ENCODE measurements around the gene DUSP10. TPM values are rescaled to one million over a fixed set of nuclear protein-coding genes. Genes with fewer than 3 reads are reported as not detected.

The DUSP10 gene
- total RNA-seq, 2 donors from 2014 or later, result 5.8 to 13.6 TPM

DNA sequence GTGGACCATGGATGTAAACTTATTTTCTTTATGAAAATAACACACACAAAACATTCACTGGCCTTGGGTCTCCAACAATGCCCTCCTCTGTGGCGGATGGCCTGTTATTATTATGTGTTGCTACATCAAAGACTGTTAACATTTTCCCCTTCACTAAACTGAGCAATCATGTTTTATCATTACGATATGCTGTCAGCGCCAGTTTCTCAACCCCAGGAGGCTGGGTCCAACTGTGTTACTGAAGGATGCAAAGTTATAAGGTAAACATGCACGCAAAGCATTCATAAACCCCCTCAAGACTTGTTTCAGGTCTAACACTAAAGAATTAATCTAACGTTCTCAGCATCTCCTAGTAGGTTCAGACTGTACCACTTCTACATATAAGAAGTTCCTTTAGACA is 6.0 kb upstream of the DUSP10 start:
- Histone ChIP-seq H3K36me3 (no peaks in the 10 kb centered on the region), H3K4me3 (no peak overlapping the region), H3K9me3 (no peaks in the 10 kb centered on the region), H3K4me1 (replicated peaks) (no peaks in the 10 kb centered on the region), H3K27ac (no peak overlapping the region), H3K27me3 (replicated peaks; ENCODE audit: insufficient read depth) (no peaks in the 10 kb centered on the region)
- intact Hi-C loops (cut with DNase I), result loop anchor here (10.0 kb wide), 1 partner anchor 897 kb away; no protein-coding TSS in a partner anchor
- DNase-seq (ENCODE audit: low spot score), result no peak
- no peak for TF ChIP-seq POLR2A (IDR thresholded peaks at IDR 0.05)
- no peak for TF ChIP-seq POLR2AphosphoS5 (IDR thresholded peaks at IDR 0.05)
- TF ChIP-seq, protein P1, sequence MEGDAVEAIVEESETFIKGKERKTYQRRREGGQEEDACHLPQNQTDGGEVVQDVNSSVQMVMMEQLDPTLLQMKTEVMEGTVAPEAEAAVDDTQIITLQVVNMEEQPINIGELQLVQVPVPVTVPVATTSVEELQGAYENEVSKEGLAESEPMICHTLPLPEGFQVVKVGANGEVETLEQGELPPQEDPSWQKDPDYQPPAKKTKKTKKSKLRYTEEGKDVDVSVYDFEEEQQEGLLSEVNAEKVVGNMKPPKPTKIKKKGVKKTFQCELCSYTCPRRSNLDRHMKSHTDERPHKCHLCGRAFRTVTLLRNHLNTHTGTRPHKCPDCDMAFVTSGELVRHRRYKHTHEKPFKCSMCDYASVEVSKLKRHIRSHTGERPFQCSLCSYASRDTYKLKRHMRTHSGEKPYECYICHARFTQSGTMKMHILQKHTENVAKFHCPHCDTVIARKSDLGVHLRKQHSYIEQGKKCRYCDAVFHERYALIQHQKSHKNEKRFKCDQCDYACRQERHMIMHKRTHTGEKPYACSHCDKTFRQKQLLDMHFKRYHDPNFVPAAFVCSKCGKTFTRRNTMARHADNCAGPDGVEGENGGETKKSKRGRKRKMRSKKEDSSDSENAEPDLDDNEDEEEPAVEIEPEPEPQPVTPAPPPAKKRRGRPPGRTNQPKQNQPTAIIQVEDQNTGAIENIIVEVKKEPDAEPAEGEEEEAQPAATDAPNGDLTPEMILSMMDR (IDR thresholded peaks at IDR 0.05), result no peak
- 63% methylated on average over 5 of the region's 5 CpGs for WGBS

GRCh38 chr1:221743416-221744208 is 1.7 kb upstream of the DUSP10 start:
- no peaks in the 10 kb centered on the region for H3K36me3 ChIP-seq
- H3K27ac ChIP-seq, result peak overlapping the region; percentile 97 to 99
- no peak for DNase-seq (ENCODE audit: low spot score)
- TF ChIP-seq POLR2A (IDR thresholded peaks at IDR 0.05), result no peak
- no peak for TF ChIP-seq POLR2AphosphoS5 (IDR thresholded peaks at IDR 0.05)
- TF ChIP-seq, protein P1 (IDR thresholded peaks at IDR 0.05), result no peak
- H3K4me3 ChIP-seq, result peak overlapping the region; percentile 71 to 78
- 36% methylated on average over 16 of the region's 16 CpGs for WGBS
- intact Hi-C loops (cut with DNase I), result loop anchor here (10.0 kb wide), 1 partner anchor 901 kb away; no protein-coding TSS in a partner anchor
- no peaks in the 10 kb centered on the region for H3K27me3 ChIP-seq (replicated peaks; ENCODE audit: insufficient read depth)
- no peaks in the 10 kb centered on the region for H3K4me1 ChIP-seq (replicated peaks)
- no peaks in the 10 kb centered on the region for H3K9me3 ChIP-seq

- Histone ChIP-seq H3K36me3 (no peaks in the 10 kb centered on the region), H3K27ac (peak overlapping the region; percentile 97 to 99), H3K4me3 (peak overlapping the region; percentile 71 to 78), H3K27me3 (replicated peaks; ENCODE audit: insufficient read depth) (no peaks in the 10 kb centered on the region), H3K9me3 (no peaks in the 10 kb centered on the region), H3K4me1 (replicated peaks) (no peaks in the 10 kb centered on the region)
- TF ChIP-seq, protein P1 (IDR thresholded peaks at IDR 0.05), result peak in 1 of 4 experiments; percentile 11
- TF ChIP-seq POLR2A (IDR thresholded peaks at IDR 0.05), result no peak
- TF ChIP-seq POLR2AphosphoS5 (IDR thresholded peaks at IDR 0.05), result no peak
- DNase-seq (ENCODE audit: low spot score), result peak; percentile 61
- intact Hi-C loops (cut with DNase I), result loop anchor here (10.0 kb wide), 1 partner anchor 902 kb away; no protein-coding TSS in a partner anchor
- WGBS, result 0% methylated on average over 69 of the region's 98 CpGs
These were observed 896 bp upstream of the DUSP10 start for GRCh38 chr1:221742555-221743415.

- WGBS, result under 1% methylated on average over 36 of the region's 36 CpGs
- no peaks in the 10 kb centered on the region for H3K4me1 ChIP-seq (replicated peaks)
- H3K4me3 ChIP-seq, result peak overlapping the region; percentile 71 to 78
- no peaks in the 10 kb centered on the region for H3K9me3 ChIP-seq
- peak; percentile 28 for DNase-seq (ENCODE audit: low spot score)
- no peaks in the 10 kb centered on the region for H3K27me3 ChIP-seq (replicated peaks; ENCODE audit: insufficient read depth)
- TF ChIP-seq POLR2AphosphoS5 (IDR thresholded peaks at IDR 0.05) (peak; percentile 11), POLR2A (IDR thresholded peaks at IDR 0.05) (no peak)
- TF ChIP-seq, protein P1 (IDR thresholded peaks at IDR 0.05), result no peak
- H3K36me3 ChIP-seq, result no peaks in the 10 kb centered on the region
- peak overlapping the region; percentile 97 to 99 for H3K27ac ChIP-seq
- intact Hi-C loops (cut with DNase I), result loop anchor here (10.0 kb wide), 1 partner anchor 904 kb away; no protein-coding TSS in a partner anchor
These were observed 741 bp downstream of the DUSP10 start for GRCh38 chr1:221740993-221741702.

All from prostate gland (tissue), 2 donors.